K562 (cell line): ENCODE results near the gene SIGMAR1. TPM values are rescaled to one million over a fixed set of nuclear protein-coding genes. Genes with fewer than 3 reads are reported as not detected.

Experiments used
- ATAC-seq: fragments of 200-7000 bp; cut with Tn5 transposase; 3 replicates; pipeline ENCODE4 v1.9.1; 2020; ENCODE audit warnings: moderate library complexity
- BruUV-seq: library from RNA; stranded (reverse); fragments of 400-500 nt; replicated peaks from 2 replicates; lab custom pipeline; 2021; lab: Mats Ljungman, UMichigan
- CTCF ChIA-PET: fragments of 300-600 bp; formaldehyde crosslinking; extraction: SDS; loops from one replicate; lab custom pipeline; 2021; ENCODE audit warnings: low intra/inter-chr PET ratio; lab: Yijun Ruan, JAX
- POLR2A ChIA-PET: fragments of 300-600, 350-650 bp; sonication (Branson Sonifier 250); formaldehyde crosslinking; extraction: SDS; loops from one replicate; lab custom pipeline; 2021; ENCODE audit warnings: antibody characterized with exemption, inconsistent platforms; lab: Yijun Ruan, JAX
- DNase-seq, 4 experiments: peaks; one replicate each; pipeline versions ENCODE4 v3.0.0 to v3.0.0-alpha.2; 2011 to 2018; ENCODE audit warnings: low spot score in 3 of 4, mixed read lengths in 3 of 4; ENCODE audit errors: extremely low read depth in 1 of 4
- FAIRE-seq: peaks from 2 replicates; lab custom pipeline; 2011; peaks lifted over from hg19 to GRCh38; lab: Jason Lieb, UNC
- H2AFZ ChIP-seq: 2 replicates; pipeline ENCODE4 v1.6.0; 2011; ENCODE audit warnings: low read depth, low read length, control low read depth, inconsistent platforms
- H3K27ac ChIP-seq: fragments of 200-600 bp; 3 replicates; pipeline ENCODE4 v1.8.0; 2011; ENCODE audit warnings: low read depth, mild to moderate bottlenecking, control low read depth, inconsistent platforms, low read length, moderate library complexity, mixed read lengths; ENCODE audit errors: extremely low read depth
- H3K27me3 ChIP-seq, 2 experiments: fragments of 300-600 bp in 1 of 2; 2 replicates in 1 of 2; 3 replicates in 1 of 2; pipeline versions ENCODE4 v1.6.0 to v1.8.0; 2011; ENCODE audit warnings: inconsistent platforms in 2 of 2, low read length in 2 of 2, mild to moderate bottlenecking in 1 of 2, mixed read lengths in 1 of 2, moderate library complexity in 1 of 2; ENCODE audit not compliant: control insufficient read depth in 2 of 2, insufficient read depth in 2 of 2
- H3K36me3 ChIP-seq: fragments of 300-600 bp; 3 replicates; pipeline ENCODE4 v1.8.0; 2011; ENCODE audit warnings: mild to moderate bottlenecking, low read length, inconsistent platforms; ENCODE audit not compliant: control insufficient read depth, insufficient read depth
- H3K4me1 ChIP-seq, 2 experiments: fragments of 200-600 bp in 1 of 2; replicated peaks in 1 of 2; 2 replicates in 1 of 2; 3 replicates in 1 of 2; pipeline versions ENCODE4 v1.5.1 to v1.8.0; 2011; ENCODE audit warnings: inconsistent platforms in 2 of 2, low read length in 2 of 2, mild to moderate bottlenecking in 1 of 2, mixed read lengths in 1 of 2, moderate library complexity in 1 of 2; ENCODE audit not compliant: control insufficient read depth in 2 of 2, insufficient read depth in 2 of 2
- H3K4me2 ChIP-seq: 2 replicates; pipeline ENCODE4 v1.6.1; 2011; ENCODE audit warnings: low read length, control low read depth, inconsistent platforms, mixed read lengths; ENCODE audit not compliant: insufficient read depth
- H3K4me3 ChIP-seq: fragments of 200-600 bp; sonication (generic), shearing (Covaris generic); 2 replicates; pipeline ENCODE4 v1.5.1; 2016; ENCODE audit warnings: control low read depth, inconsistent platforms
- H3K79me2 ChIP-seq: fragments of 200-600 bp; 3 replicates; pipeline ENCODE4 v1.8.0; 2011; ENCODE audit warnings: low read length, inconsistent platforms; ENCODE audit not compliant: control insufficient read depth, insufficient read depth
- H3K9ac ChIP-seq, 2 experiments: 2 replicates each; pipeline versions ENCODE4 v1.6.0 to v1.6.1; 2011; ENCODE audit warnings: low read depth in 2 of 2, low read length in 2 of 2, control low read depth in 1 of 2, inconsistent platforms in 1 of 2, mild to moderate bottlenecking in 1 of 2, mixed read lengths in 1 of 2; ENCODE audit not compliant: insufficient read depth in 1 of 2
- H3K9me1 ChIP-seq: one replicate; pipeline ENCODE4 v1.6.0; 2011; ENCODE audit warnings: inconsistent platforms, mild to moderate bottlenecking, low read length, moderate library complexity; ENCODE audit not compliant: control insufficient read depth, insufficient read depth
- H3K9me3 ChIP-seq: replicated peaks from 2 replicates; pipeline ENCODE4 v1.5.1; 2011; ENCODE audit warnings: low read depth, low read length, inconsistent platforms; ENCODE audit not compliant: control insufficient read depth, insufficient read depth
- H4K20me1 ChIP-seq: replicated peaks from 2 replicates; pipeline ENCODE4 v1.6.1; 2011; ENCODE audit warnings: low read length, inconsistent platforms, mixed read lengths; ENCODE audit not compliant: control insufficient read depth, insufficient read depth
- KLF6 ChIP-seq: fragments of 250-450 bp; sonication (Bioruptor Pico); IDR thresholded peaks from 2 replicates; pipeline ENCODE4 v1.4.0; 2020; ENCODE audit warnings: mild to moderate bottlenecking, moderate library complexity, borderline replicate concordance
- NFXL1 ChIP-seq: fragments of 450-650 bp; formaldehyde crosslinking; IDR thresholded peaks from 2 replicates; pipeline ENCODE4 v1.4.0; 2021; ENCODE audit warnings: mild to moderate bottlenecking
- TFE3 ChIP-seq: fragments of 450-650 bp; formaldehyde crosslinking; IDR thresholded peaks from 2 replicates; pipeline ENCODE4 v1.4.0; 2020; ENCODE audit warnings: mild to moderate bottlenecking, mixed read lengths
- ZBTB40 ChIP-seq, 2 experiments: fragments of 450-650 bp in 1 of 2; sonication (generic) in 1 of 2; formaldehyde crosslinking in 1 of 2; IDR thresholded peaks; 2 replicates each; pipeline versions ENCODE4 v1.7.1 to v1.9.0; 2016 to 2022; ENCODE audit warnings: inconsistent platforms in 1 of 2, mild to moderate bottlenecking in 1 of 2, missing genetic modification reagents in 1 of 2
- ZNF184 ChIP-seq: sonication (generic); formaldehyde crosslinking; IDR thresholded peaks from 2 replicates; pipeline ENCODE4 v1.5.0; 2020; ENCODE audit warnings: missing genetic modification reagents
- ZNF449 ChIP-seq: fragments of 250-450 bp; sonication (Bioruptor Pico); IDR thresholded peaks from 2 replicates; pipeline ENCODE4 v1.8.0; 2022; ENCODE audit warnings: moderate library complexity, mild to moderate bottlenecking, inconsistent platforms
- WGBS: fragments of 100-300 bp; shearing (Covaris generic); methylation state at CpG from one replicate; pipeline ENCODE4 v1.1.6; 2016; ENCODE audit warnings: low coverage, mixed read lengths; ENCODE audit not compliant: insufficient coverage; ENCODE audit errors: missing lambda C conversion rate; 5-methylcytosine and 5-hydroxymethylcytosine counted together
- in situ Hi-C: fragments of 300-500 bp; cut with MboI; formaldehyde crosslinking; loops from 4 replicates; pipeline ENCODE4 v1.15.0; 2018; ENCODE audit warnings: inconsistent platforms, mixed read lengths
- intact Hi-C: fragments of 100-400 bp; cut with micrococcal nuclease; formaldehyde crosslinking; loops from 2 replicates; pipeline ENCODE4 v1.14.2; 2022
- polyA plus RNA-seq, 8 experiments: library from polyadenylated mRNA; depleted of rRNA in 4 of 8; stranded (reverse) in 5 of 8; unstranded in 3 of 8; fragments of >200 nt; fragmentation: Nextera tagmentation in 2 of 8; fragmentation: Illumina TruSeq in 1 of 8; extraction: Ambion mirVana in 2 of 8; extraction: Trizol in 1 of 8; gene quantifications; 2 replicates each; pipeline versions ENCODE4 v1.2.1 to v1.2.3, GENCODE V29; 2011 to 2014; ENCODE audit warnings: inconsistent platforms in 1 of 8, missing spikeins in 1 of 8
- total RNA-seq, 7 experiments: library from RNA; depleted of rRNA in 6 of 7; stranded (reverse); fragments of >200 nt in 6 of 7; fragmentation: Illumina TruSeq in 2 of 7; extraction: Trizol in 2 of 7; gene quantifications; 2 replicates each; pipeline versions ENCODE4 v1.2.1 to v1.2.3, GENCODE V29; 2011 to 2021; ENCODE audit warnings: low replicate concordance in 1 of 7

SIGMAR1 gene
- total and polyA plus RNA-seq, 9 of the 15 experiments (the other 6 are each of a cell fraction or from before 2014, with no cell fraction given) = 6.9 to 80.0 (median 35.2) TPM

GRCh38 chr9:34665067-34665380 lies 27.4 kb upstream of the SIGMAR1 start (continued):
- no peak for TF ChIP-seq ZNF449
- TF ChIP-seq NFXL1 (CRISPR knock-in tag) = no peak
- TF ChIP-seq ZNF184 = no peak

- ATAC-seq (peak; percentile 87), DNase-seq (peak; percentile 57 to 88 (median 64)), FAIRE-seq (peak; percentile 91)
- Histone ChIP-seq H3K4me1 (peaks cover 17 to 18% of the 10 kb centered on the region in 2 experiments), H2AFZ (peak overlapping the region; percentile 82; the same call in 1 of the 2 replicates), H3K4me2 (peak overlapping the region; percentile 83), H3K27me3 (no peaks in the 10 kb centered on the region), H3K27ac (peak overlapping the region; percentile 60; the same call in 2 of the 3 replicates), H3K9me1 (peaks cover 2% of the 10 kb centered on the region), H3K79me2 (peaks cover 28% of the 10 kb centered on the region), H4K20me1 (0 out of 2 replicates have a peak, but pooled peaks cover 4% of the 10 kb centered on the region), H3K36me3 (peaks cover 14% of the 10 kb centered on the region; the same call in 2 of the 3 replicates), H3K9ac (peak overlapping the region; percentile 43 to 92), H3K4me3 (peak overlapping the region; percentile 48), H3K9me3 (no peaks in the 10 kb centered on the region)
- 5% methylated on average over 17 of the region's 18 CpGs for WGBS
- TSS peak; percentile 85 for BruUV-seq
- ChIA-PET CTCF (interaction anchor here (1.0 to 1.2 kb wide), 3 partner anchors 17 to 37 kb away, joined by 3 to 4 read pairs (median 3); partner anchors contain the start of gene GALT), POLR2A (interaction anchor here (0.6 to 1.3 kb wide), 4 partner anchors 18 to 832 kb away, joined by 3 read pairs; partner anchors contain the start of gene GALT)
- intact Hi-C loops = no loop called here
- in situ Hi-C loops = no loop called here
- TF ChIP-seq ZBTB40 (IDR thresholded peaks at IDR 0.05) (peak; percentile 28; the same call in 1 of the 2 replicates), ZBTB40 (CRISPR knock-in tag; IDR thresholded peaks at IDR 0.05) (no peak), TFE3 (CRISPR knock-in tag) (no peak), KLF6 (CRISPR knock-in tag) (no peak)
Measured at GRCh38 chr9:34664281-34665066, 26.9 kb upstream of the SIGMAR1 start.
